B cell (primary cell): ENCODE measurements around the gene PLPPR5. TPM values are rescaled to one million over a fixed set of nuclear protein-coding genes. Genes with fewer than 3 reads are reported as not detected.

ENCODE experiments used
- ATAC-seq: fragments of 200-7000 bp; cut with Tn5 transposase; one replicate; pipeline ENCODE4 v1.10.0; 2021; ENCODE audit warnings: low read depth, mild to moderate bottlenecking, moderate number of reproducible peaks, moderate library complexity
- CTCF ChIA-PET: fragments of 350-600 bp; sonication (Branson Sonifier 250); formaldehyde crosslinking; loops from one replicate; lab custom pipeline; 2021; ENCODE audit warnings: antibody characterized with exemption, inconsistent platforms; lab: Charles Lee
- POLR2A ChIA-PET: fragments of 350-600 bp; sonication (Branson Sonifier 250); formaldehyde crosslinking; loops from one replicate; lab custom pipeline; 2021; ENCODE audit warnings: antibody characterized with exemption; lab: Charles Lee
- DNase-seq: peaks from one replicate; pipeline ENCODE4 v3.0.0; 2013
- H2AFZ ChIP-seq: 2 replicates; pipeline ENCODE4 v1.6.1; 2012; ENCODE audit warnings: mild to moderate bottlenecking, low read depth, low read length; ENCODE audit not compliant: insufficient read depth, poor library complexity, severe bottlenecking
- H3K27ac ChIP-seq, 2 donors: 1 replicate in 1 of 2; 2 replicates in 1 of 2; pipeline ENCODE4 v1.5.1; 2012 to 2013; ENCODE audit warnings: low read length in 2 of 2, mild to moderate bottlenecking in 2 of 2, moderate library complexity in 1 of 2
- H3K27me3 ChIP-seq, 4 experiments: fragments of 200-600 bp in 1 of 4; sonication (generic) in 1 of 4; replicated peaks in 1 of 4; 1 replicate in 2 of 4; 2 replicates in 2 of 4; pipeline versions ENCODE4 v1.6.1 to v1.7.0; 2013 to 2016; ENCODE audit warnings: low read length in 3 of 4, mild to moderate bottlenecking in 2 of 4, mixed read lengths in 1 of 4, moderate library complexity in 1 of 4; ENCODE audit not compliant: insufficient read depth in 4 of 4, control insufficient read depth in 3 of 4; ENCODE audit errors: control extremely low read depth in 1 of 4
- H3K36me3 ChIP-seq, 2 experiments: replicated peaks in 1 of 2; 1 replicate in 1 of 2; 2 replicates in 1 of 2; pipeline versions ENCODE4 v1.6.1 to v1.7.1; 2013; ENCODE audit warnings: low read length in 1 of 2; ENCODE audit not compliant: insufficient read depth in 2 of 2, control insufficient read depth in 1 of 2; ENCODE audit errors: control extremely low read depth in 1 of 2, extremely low read depth in 1 of 2
- H3K4me1 ChIP-seq, 2 donors: fragments of 200-600 bp in 1 of 2; sonication (generic) in 1 of 2; 1 replicate in 1 of 2; 2 replicates in 1 of 2; pipeline versions ENCODE4 v1.5.1 to v1.6.1; 2013 to 2017; ENCODE audit warnings: low read length in 2 of 2; ENCODE audit not compliant: control insufficient read depth in 2 of 2, insufficient read depth in 2 of 2
- H3K4me2 ChIP-seq: replicated peaks from 2 replicates; pipeline ENCODE3; 2012; ENCODE audit warnings: mild to moderate bottlenecking, low read depth, low read length; ENCODE audit not compliant: poor library complexity, severe bottlenecking
- H3K4me3 ChIP-seq, 5 experiments: fragments of 200-600 bp in 1 of 5; sonication (generic) in 1 of 5; 1 replicate in 3 of 5; 2 replicates in 2 of 5; pipeline versions ENCODE4 v1.5.1 to v1.7.0; 2011 to 2016; ENCODE audit warnings: low read length in 4 of 5, mild to moderate bottlenecking in 4 of 5, low read depth in 2 of 5, control low read depth in 1 of 5, moderate library complexity in 1 of 5; ENCODE audit not compliant: insufficient read depth in 1 of 5; ENCODE audit errors: control extremely low read depth in 1 of 5, extremely low read depth in 1 of 5
- H3K79me2 ChIP-seq: fragments of 200-600 bp; sonication (generic); one replicate; pipeline ENCODE4 v1.6.0; 2016; ENCODE audit warnings: low read length; ENCODE audit not compliant: control insufficient read depth, insufficient read depth
- H3K9ac ChIP-seq: fragments of 200-600 bp; sonication (generic); 2 replicates; pipeline ENCODE4 v1.6.1; 2017; ENCODE audit warnings: mild to moderate bottlenecking, low read length, moderate library complexity
- H3K9me3 ChIP-seq, 3 donors: one replicate each; pipeline versions ENCODE4 v1.6.1 to v1.7.1; 2013; ENCODE audit warnings: low read length in 2 of 3; ENCODE audit not compliant: control insufficient read depth in 2 of 3, insufficient read depth in 1 of 3; ENCODE audit errors: control extremely low read depth in 1 of 3
- H4K20me1 ChIP-seq: 2 replicates; pipeline ENCODE4 v1.6.0; 2012; ENCODE audit warnings: mild to moderate bottlenecking, low read length; ENCODE audit not compliant: insufficient read depth, control insufficient read depth, poor library complexity, severe bottlenecking
- H3K27ac Mint-ChIP-seq: one replicate; pipeline ENCODE4 v1.8.0; 2021; ENCODE audit warnings: mixed read lengths
- H3K27me3 Mint-ChIP-seq: one replicate; pipeline ENCODE4 v1.8.0; 2021; ENCODE audit warnings: mixed read lengths
- H3K4me1 Mint-ChIP-seq: one replicate; pipeline ENCODE4 v1.8.0; 2021; ENCODE audit warnings: mixed read lengths
- H3K4me3 Mint-ChIP-seq: one replicate; pipeline ENCODE4 v1.8.0; 2021; ENCODE audit warnings: mixed read lengths
- H3K9me3 Mint-ChIP-seq: one replicate; pipeline ENCODE4 v1.8.0; 2022; ENCODE audit warnings: mixed read lengths; ENCODE audit not compliant: insufficient read depth
- CTCF ChIP-seq: fragments of 200-600 bp; IDR thresholded peaks from one replicate; pipeline ENCODE4 v1.8.0; 2022; ENCODE audit warnings: antibody characterized with exemption, mild to moderate bottlenecking
- EZH2 ChIP-seq: IDR thresholded peaks from 2 replicates; pipeline ENCODE4 v1.6.1; 2012; ENCODE audit warnings: borderline replicate concordance, low read depth, mild to moderate bottlenecking, moderate library complexity, low read length; ENCODE audit not compliant: insufficient read depth, poor library complexity, severe bottlenecking
- whole genome bisulfite sequencing: methylation state at CpG from one replicate; pipeline ENCODE4 v1.1.5; 2013; ENCODE audit warnings: missing lambda C conversion rate; ENCODE audit not compliant: insufficient coverage; 5-methylcytosine and 5-hydroxymethylcytosine counted together
- intact Hi-C: fragments of 100-400 bp; cut with micrococcal nuclease; formaldehyde crosslinking; loops from one replicate; pipeline ENCODE4 v1.10.0; 2022
- polyA plus RNA-seq: library from polyadenylated mRNA; depleted of rRNA; stranded (reverse); fragments of >200 nt; gene quantifications from 2 replicates; pipeline ENCODE4 v1.2.3, GENCODE V29; 2012
- total RNA-seq, 2 donors: library from RNA; stranded (reverse); fragments of 120-200 nt in 1 of 2; gene quantifications; 1 replicate in 1 of 2; 2 replicates in 1 of 2; pipeline versions ENCODE4 v1.2.3 to v1.2.4, GENCODE V29; 2013 to 2022

Gene PLPPR5
- total and polyA plus RNA-seq, 2 donors (not counting 1 experiment from before 2014, with no cell fraction given) = not detected

DNA sequence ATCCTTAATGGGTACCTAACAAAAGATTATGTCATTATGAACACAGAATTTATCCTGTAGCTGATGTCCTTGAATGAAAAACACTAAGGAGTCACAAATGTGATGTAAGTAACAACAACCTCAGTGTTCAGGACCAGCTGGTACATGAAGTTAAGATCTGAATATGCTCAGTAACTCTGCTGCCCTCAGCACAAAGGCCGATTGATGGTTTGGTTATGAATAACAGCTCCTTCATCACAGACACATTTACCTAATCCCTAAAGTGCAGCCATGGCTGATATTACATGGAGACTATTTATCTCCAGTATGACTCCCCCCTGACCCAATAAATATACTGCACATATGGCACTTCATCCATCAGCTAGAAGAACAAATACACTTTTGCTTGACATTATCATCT lies 75.2 kb downstream of the PLPPR5 start:
- H3K9ac ChIP-seq = no peak overlapping the region
- Mint-ChIP-seq H3K4me3 (no peak overlapping the region), H3K9me3 (no peaks in the 10 kb centered on the region), H3K27ac (no peak overlapping the region), H3K27me3 (no peaks in the 10 kb centered on the region), H3K4me1 (no peaks in the 10 kb centered on the region)
- ChIA-PET CTCF (no interaction called here), POLR2A (no interaction called here)
- no peaks in the 10 kb centered on the region for H3K4me1 ChIP-seq
- DNase-seq (no peak), ATAC-seq (no peak)
- H3K36me3 ChIP-seq = no peaks in the 10 kb centered on the region
- intact Hi-C loops = no loop called here
- WGBS = no CpG with 5 or more reads among the region's 1 CpG
- TF ChIP-seq CTCF (no peak), EZH2 (no peak)
- H3K79me2 ChIP-seq = no peaks in the 10 kb centered on the region
- no peak overlapping the region for H3K4me3 ChIP-seq
- H3K9me3 ChIP-seq = no peaks in the 10 kb centered on the region
- no peak overlapping the region for H3K27ac ChIP-seq
- H3K27me3 ChIP-seq = no peaks in the 10 kb centered on the region
- no peak overlapping the region for H3K4me2 ChIP-seq
- H4K20me1 ChIP-seq = no peaks in the 10 kb centered on the region
- no peak overlapping the region for H2AFZ ChIP-seq

DNA sequence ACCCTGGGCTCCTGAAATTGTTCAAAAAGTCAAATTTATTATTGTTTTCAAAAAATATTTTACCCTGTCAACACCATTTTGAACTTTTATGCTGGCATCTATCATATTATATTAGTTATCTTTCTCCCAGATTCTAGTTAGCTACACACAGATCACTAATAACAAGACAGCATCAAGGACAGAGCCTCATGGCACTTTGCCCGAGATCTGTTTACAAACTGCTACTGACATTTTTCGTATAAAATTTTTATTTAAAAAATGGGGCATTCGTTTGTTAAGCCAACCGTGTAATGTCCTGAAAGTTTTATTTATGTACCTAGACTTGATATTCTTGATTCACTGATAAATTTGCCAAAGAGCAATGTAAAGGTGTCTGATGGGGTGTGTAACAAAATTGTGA lies 78.1 kb downstream of the PLPPR5 start:
- Mint-ChIP-seq H3K9me3 (no peaks in the 10 kb centered on the region), H3K4me1 (no peaks in the 10 kb centered on the region), H3K4me3 (no peak overlapping the region), H3K27me3 (no peaks in the 10 kb centered on the region), H3K27ac (no peak overlapping the region)
- H3K4me3 ChIP-seq = no peak overlapping the region
- intact Hi-C loops = no loop called here
- H3K36me3 ChIP-seq = no peaks in the 10 kb centered on the region
- no peaks in the 10 kb centered on the region for H3K27me3 ChIP-seq
- POLR2A ChIA-PET = no interaction called here
- WGBS = no CpG with 5 or more reads among the region's 4 CpGs
- H3K9ac ChIP-seq = no peak overlapping the region
- ATAC-seq (no peak), DNase-seq (no peak)
- H3K4me2 ChIP-seq = no peak overlapping the region
- CTCF ChIA-PET = no interaction called here
- no peaks in the 10 kb centered on the region for H4K20me1 ChIP-seq
- no peaks in the 10 kb centered on the region for H3K4me1 ChIP-seq
- H3K9me3 ChIP-seq = no peaks in the 10 kb centered on the region
- H2AFZ ChIP-seq = no peak overlapping the region
- H3K27ac ChIP-seq = no peak overlapping the region
- H3K79me2 ChIP-seq = no peaks in the 10 kb centered on the region
- TF ChIP-seq EZH2 (no peak), CTCF (no peak)
